NT2/D1 (cell line): Measurements from ENCODE around the gene PLCG2.

Experiments used
- SUZ12 ChIP-seq: IDR thresholded peaks from 2 replicates; pipeline ENCODE4 v1.6.1; 2011; ENCODE audit not compliant: insufficient read length, insufficient read depth; ENCODE audit errors: extremely low read depth
- ZNF274 ChIP-seq: IDR thresholded peaks from 2 replicates; pipeline ENCODE4 v1.6.1; 2011; ENCODE audit warnings: mild to moderate bottlenecking, low read depth, low read length

DNA sequence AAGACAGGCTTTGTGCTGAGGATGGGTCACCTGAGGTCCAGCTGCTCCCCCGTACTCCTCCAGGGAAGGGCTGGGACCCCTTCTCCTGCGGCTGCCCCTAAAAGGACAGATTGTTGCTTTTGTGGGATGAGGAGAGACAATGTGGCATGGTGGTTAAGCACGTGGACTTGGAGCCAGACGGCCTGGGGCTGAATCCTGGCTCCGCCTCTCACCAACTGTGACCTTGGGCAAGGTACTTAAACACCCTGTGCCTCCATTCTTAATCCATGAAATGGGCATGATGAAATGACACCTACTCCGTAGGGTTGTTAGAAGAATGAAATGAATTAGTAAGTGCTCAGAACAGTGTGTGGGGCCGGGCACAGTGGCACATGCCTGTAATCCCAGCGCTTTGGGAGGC lies 39.6 kb upstream of the PLCG2 start:
- TF ChIP-seq SUZ12 = no peak
- no peak for TF ChIP-seq ZNF274
